HG02623 (cell line): ENCODE measurements around the gene VSIG4.

Experiments
- ATAC-seq: cut with Tn5 transposase; IDR thresholded peaks from one replicate; pipeline ENCODE4 v1.9.1; 2021; ENCODE audit warnings: moderate library complexity; ENCODE audit not compliant: unreplicated experiment

The VSIG4 gene

GRCh38 chrX:66024570-66024969 lies 15.3 kb downstream of the VSIG4 start:
- ATAC-seq, result no peak

DNA sequence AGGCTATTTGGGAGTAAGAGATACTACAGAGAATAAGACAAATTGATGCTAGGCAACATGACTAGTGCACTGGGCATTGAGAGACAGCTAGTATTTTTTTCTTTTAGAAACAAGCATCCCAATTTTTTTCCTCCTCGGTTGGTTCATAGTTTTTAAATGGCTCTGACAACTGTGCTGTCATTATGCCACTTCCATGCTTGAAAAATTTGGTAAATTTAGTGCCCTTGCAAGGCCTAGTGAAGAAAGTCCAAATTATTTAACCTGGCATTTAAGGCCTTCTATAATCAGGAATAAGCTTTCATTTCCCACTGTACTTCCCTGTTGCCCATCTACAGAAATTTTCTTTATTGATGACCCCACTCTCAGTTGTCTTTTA lies 15.8 kb downstream of the VSIG4 start:
- no peak for ATAC-seq

DNA sequence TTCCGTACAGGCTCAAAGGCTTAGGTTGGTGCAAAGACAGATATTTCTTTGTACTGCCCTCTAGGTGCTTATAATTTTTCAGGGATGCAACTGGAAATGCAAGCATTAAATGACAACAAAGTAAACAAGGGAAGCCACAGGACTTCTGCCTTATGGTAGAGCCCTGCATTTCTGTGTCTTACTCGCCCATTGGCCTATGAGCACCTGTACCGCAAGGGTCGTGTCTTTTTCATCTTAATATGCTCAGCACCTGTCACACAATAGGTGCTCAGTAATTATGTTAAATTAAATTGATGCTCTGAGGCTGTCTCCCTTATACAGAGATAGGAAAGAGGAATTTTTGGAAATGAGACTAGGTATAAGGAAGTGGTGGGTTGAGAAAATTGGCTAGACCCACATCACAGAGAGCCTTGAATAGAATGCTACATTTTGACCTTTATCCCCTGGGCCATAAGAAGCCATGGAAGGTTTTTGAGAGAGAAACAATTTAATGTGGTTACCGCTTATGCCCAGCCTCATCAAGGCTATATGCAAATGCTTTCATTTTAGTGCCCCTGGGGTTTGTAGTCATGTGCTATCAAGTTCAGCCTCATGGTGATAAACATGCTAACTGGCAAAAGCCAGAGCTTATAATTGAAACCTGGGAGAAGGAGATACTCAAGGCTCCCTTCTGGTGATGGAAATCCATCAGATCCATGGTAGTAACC lies 16.3 kb downstream of the VSIG4 start:
- ATAC-seq, result no peak

- no peak for ATAC-seq
These were observed 17.1 kb downstream of the VSIG4 start for GRCh38 chrX:66022632-66023384.

GRCh38 chrX:66021765-66022631 lies 17.9 kb downstream of the VSIG4 start:
- no peak for ATAC-seq

GRCh38 chrX:66021401-66021764 lies 18.5 kb downstream of the VSIG4 start:
- no peak for ATAC-seq

DNA sequence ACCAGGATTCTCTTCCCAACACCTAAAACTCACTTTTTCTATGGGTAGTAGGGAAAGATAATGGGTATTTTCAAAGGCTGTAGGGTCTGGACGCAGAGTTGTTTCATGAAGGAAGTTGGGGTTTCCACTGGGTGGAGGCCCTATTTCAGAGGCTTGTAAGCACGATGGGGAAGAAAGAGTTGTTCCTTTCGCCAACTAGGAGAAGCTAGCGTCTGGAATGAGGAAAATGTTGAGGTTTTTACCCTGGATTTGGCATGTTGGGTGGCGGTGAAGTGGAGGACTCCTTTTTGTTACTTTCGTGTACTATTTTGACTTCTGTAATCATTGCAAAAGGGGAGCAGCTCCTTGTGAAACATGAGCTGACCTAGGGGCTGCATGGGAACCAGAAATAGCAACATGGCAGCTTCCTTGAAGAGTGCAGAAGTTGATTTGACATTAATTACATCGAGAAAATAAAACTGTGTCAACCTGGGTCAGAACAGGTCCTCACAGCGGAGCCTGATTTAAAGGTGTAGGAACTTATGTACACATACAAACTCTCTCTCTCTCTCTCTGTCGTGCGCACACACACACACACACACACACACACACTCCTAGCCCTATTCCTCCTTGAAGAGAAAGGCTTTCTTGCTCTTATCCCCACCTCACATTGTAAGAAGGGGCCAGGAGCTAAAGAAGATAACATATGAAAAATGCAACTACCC lies 19.1 kb downstream of the VSIG4 start:
- no peak for ATAC-seq

- no peak for ATAC-seq
These were observed 19.9 kb downstream of the VSIG4 start for GRCh38 chrX:66019974-66020373.

- no peak for ATAC-seq
These were observed 20.6 kb downstream of the VSIG4 start for GRCh38 chrX:66019310-66019652.

DNA sequence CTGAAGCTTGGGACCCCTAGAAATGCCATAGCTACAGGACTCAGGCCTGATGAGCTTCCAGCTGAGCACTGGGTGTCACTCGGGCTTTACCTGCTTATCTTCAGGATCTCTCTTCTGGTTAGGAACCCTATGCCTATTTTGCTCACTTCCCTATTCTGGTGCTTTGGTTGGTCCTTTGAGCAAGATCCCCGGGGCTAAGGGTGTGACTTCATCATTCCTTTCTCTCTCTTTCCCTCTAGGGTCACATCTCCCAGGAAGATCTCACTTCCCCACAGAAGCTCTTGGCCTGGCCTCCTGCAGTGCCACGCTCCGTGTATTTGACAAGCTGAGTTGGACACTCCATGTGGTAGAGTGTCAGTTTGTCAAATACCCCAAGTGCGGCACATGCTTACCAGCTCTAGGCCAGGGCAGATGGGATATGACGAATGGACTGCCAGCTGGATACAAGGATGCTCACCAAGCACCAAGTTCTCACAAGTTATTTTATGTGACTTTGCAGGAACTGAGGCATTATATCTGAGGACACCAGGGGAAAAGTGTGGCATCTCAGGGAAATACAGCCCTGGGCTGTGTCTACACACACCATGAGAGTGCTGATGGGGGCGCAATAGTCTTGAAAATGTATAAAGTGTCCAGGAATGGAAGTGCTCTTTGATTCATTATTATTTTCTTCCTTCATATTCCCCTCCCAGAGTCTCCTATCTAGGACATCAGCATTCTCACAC lies 21.1 kb downstream of the VSIG4 start:
- ATAC-seq, result no peak

GRCh38 chrX:66017659-66018170 lies 22.2 kb downstream of the VSIG4 start:
- no peak for ATAC-seq

DNA sequence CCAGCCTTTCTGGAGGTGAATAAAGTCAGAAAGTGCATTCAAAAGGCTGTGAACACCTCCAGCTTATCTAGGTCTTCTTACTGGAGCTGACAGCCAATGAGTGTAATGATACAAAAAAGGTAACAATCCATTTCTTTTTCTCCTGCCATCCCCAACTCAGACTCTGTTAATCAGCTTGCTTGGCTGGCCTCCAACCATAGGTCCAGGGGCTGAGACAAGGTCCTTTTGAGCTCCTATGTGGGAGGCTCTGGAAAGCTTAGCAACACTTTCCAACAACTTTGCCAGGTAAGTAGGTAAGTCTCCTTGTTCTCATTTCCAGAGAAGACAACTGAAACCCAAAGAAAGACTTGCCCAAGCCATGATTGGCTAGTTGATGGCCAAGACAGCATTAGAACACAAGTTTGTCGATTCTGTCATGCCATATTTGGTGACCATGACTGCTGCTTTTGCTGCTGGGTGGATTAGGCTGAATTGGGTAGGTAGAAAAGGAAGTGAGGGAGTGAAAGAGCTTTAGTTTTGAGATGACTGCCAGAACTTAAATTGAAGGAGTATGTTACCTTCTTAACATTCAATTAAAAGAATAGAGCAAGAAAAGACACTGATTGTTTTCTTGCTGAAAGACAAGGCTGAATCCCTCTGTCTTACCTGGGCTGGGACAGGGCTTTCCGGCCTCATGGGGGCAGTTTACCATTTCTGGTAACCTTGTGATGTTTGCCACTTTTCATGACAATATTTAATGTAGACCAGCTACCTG lies 22.8 kb downstream of the VSIG4 start:
- ATAC-seq, result no peak

DNA sequence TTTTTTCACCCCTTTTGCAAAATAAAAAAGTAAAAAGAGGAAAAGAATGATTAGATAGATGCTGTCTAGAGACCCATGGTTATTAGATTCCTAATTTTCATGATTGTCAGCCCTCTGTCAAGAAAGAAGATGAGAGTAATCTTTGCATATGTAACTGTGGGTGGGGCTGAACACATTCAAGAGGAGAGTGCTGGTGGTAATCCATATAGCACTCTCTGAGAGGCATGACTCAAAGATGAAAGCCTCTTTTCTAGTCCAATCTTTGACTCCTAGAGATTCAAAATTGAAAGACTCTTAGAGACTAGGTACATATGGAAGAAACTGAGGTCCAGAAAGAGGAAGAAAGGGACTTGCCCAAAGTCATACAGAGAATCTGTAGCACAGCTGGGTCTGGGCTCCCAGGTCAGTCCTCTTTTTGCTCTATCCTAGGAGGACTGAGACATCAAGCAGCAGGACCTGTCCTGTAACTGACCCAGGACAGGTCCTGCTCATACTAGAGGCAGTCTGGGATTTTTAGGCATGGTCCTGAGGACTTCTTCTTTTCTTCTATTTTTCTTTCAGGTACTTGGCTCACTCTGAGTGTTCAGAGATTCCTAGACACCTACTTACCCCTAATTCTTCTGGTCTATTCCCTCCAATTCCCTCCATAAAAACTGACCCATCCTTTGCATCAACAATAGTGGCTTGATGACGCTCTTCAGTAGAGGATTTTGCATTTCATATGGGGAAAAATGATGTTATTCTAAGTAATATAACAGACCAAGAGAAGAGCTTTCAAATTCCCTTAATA lies 23.8 kb downstream of the VSIG4 start:
- peak; percentile 37 for ATAC-seq

GRCh38 chrX:66015152-66015831 lies 24.6 kb downstream of the VSIG4 start:
- no peak for ATAC-seq

DNA sequence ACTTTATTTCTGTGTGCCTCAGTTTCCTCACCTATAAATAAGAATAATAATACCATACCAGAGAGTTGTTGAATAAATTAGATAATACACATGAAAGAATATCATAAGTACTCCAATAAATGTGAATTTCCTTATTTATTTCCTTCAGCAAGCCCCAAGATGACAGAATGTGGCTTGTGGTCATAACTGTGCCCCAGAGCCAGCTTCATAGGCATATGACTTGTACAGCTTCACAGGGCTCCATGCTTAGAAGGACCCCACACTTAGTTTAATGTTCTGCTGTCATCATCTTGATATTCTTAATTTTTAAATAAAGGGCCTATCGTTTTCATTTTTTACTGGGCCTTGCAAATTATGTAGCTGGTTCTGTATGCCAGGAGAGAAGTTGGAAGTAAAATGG lies 25.3 kb downstream of the VSIG4 start:
- ATAC-seq, result no peak

- ATAC-seq, result no peak
These were observed 25.8 kb downstream of the VSIG4 start for GRCh38 chrX:66014084-66014483.

DNA sequence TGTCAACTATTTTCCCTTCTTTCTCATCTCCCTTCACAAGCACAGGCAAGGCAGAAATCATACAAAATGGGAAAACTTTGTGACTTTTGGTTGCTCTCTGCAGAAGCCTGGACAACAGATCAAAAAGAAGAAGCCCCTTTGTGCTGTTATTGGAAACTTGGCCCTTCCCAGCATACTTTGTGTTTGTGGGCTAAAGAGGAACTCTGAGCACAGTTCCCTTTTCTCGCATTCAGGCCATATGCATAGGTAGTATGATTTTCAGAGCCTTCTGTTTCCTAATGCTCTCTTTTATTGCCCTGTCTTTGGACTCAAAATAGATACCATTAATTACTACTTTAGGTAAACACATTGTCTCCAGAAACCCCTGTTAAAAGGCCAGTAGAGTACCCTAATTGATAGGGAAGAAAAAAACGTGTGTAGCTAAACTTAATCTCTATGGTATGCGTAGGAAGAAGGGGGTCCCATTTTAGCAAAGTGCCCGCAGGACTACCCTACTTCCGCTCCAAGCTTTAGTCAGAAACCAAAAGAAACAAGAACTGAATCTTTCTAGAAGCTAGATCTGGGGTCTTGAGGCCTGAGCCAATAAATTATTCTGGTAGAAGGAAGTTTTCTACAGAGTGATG lies 26.6 kb downstream of the VSIG4 start:
- peak; percentile 24 for ATAC-seq

- ATAC-seq, result no peak
These were observed 27.8 kb downstream of the VSIG4 start for GRCh38 chrX:66012094-66012534.
